HG03469 (cell line): ENCODE results near the gene CMSS1.
"Not testable (repeated sequence)": the region's sequence is repeated elsewhere in the genome, so short reads cannot be mapped to it uniquely, and the experiment has no call there.

Experiments
- ATAC-seq: cut with Tn5 transposase; IDR thresholded peaks from one replicate; pipeline ENCODE4 v1.9.1; 2021; ENCODE audit warnings: mild to moderate bottlenecking, moderate library complexity, moderate number of reproducible peaks; ENCODE audit not compliant: unreplicated experiment

CMSS1 gene

DNA sequence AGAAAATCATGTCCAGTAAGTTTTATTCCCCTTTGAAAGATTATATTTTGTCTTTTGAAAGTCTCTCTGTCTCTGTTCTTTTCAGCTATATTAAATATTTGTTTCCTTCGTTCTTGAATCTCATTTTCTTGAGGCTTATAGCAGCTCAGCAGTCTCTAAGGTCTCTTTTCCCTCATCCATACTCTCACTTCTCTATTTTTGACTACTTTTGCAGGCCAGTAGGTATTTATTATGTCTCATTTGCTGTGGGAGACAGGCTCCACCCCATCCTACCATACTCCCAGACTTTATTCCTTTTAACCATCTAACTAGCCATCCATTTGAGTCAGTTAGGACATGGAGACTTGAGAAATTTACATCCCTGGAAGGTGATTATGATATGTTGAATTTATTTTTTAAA is 225.6 kb downstream of the CMSS1 start:
- ATAC-seq, result no peak

- ATAC-seq, result peak; percentile 80
Observed at GRCh38 chr3:100044369-100044768, 226.7 kb downstream of the CMSS1 start.

DNA sequence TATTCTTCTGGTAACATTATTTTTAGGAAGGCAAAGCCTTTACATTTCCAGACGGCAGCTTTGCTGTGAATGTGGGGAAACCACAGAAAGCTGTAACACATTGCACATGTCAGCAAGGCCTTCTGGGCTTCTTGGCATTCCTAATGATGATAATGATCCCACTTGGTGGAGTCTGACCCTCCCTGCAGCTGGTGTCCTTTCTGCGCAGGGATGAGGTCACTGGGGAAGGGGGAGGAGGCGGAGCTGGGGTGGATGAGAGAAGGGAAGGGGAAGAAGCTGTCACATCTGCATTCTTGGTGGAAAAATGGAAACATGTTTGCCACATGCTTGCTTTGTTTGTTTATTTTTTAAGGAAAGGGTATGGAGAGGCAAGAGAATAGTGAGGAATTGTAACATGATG is 228.0 kb downstream of the CMSS1 start:
- no peak for ATAC-seq

DNA sequence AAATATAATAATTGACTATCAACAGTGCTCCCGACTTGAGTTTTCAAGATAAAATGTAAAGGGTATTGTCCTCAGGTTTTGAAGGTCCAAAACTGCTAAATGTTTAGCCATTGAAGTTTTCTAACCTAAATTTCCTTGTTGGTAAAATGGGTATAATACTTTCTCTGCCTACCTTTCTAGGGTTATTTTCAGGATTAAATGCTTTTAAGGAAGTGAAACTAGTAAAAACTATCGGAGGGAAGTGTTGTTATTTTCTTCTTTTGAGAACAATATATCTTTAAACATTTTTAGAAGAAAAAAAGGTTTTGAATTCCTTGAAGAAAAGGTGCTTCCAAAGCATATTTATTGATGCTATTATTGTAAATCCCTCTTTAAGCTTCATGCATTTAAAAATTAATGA is 229.3 kb downstream of the CMSS1 start:
- no peak for ATAC-seq

DNA sequence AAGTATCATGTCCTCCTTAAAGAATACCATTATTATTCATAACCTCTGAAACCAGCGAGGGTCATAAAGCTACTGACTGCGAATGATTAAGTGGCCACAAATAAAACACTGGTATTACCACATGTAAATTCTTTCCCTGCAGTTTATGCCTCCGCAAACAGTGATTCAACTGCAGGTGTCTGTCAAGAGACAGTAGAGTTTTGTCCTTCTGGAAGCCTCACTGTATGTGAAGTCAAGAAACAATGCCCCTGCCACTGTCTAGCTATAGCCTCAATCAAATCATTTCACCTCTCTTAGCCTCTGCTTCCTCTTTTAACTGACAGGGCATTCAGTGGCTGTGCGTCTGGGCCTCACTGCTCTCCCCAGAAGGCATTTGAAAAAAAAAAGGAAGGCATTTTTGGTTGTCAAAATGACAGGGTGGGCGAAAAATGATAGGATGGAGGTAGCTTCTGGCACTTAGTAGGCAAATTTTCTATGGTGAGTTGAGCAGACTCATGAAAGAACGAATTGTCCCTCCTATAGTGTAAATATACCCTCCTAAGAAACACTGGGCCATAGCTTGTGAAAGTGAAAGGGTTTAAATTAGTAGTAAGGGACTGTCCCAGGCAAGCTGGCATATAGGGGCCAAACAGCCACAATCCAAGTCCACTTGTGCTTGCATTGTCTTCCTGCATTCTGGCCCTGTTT is 229.9 kb downstream of the CMSS1 start:
- peak; percentile 52 for ATAC-seq

DNA sequence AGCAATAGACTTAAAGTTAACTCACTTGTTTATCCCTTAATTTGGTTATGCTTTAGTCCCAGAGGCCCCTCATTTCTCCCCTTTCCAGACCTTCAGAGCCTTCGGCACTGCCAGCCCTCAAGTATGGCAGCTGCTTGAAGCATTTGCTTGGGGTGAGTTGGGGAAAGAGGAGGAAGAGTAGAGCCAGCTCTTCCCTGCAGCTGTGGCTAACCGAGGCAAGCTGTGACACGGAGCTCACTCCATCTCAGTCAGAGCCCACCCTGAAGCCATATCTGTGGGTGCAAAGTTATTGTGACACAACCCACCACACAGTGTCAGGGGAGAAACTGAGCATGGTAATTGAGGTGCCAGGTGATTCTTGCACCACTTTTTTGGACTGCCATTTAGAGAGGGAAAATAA is 230.6 kb downstream of the CMSS1 start:
- no peak for ATAC-seq

GRCh38 chr3:100051513-100051912 is 233.9 kb downstream of the CMSS1 start:
- not testable (repeated sequence) for ATAC-seq

- ATAC-seq, result no peak
Observed at GRCh38 chr3:100053951-100054620, 236.4 kb downstream of the CMSS1 start.

DNA sequence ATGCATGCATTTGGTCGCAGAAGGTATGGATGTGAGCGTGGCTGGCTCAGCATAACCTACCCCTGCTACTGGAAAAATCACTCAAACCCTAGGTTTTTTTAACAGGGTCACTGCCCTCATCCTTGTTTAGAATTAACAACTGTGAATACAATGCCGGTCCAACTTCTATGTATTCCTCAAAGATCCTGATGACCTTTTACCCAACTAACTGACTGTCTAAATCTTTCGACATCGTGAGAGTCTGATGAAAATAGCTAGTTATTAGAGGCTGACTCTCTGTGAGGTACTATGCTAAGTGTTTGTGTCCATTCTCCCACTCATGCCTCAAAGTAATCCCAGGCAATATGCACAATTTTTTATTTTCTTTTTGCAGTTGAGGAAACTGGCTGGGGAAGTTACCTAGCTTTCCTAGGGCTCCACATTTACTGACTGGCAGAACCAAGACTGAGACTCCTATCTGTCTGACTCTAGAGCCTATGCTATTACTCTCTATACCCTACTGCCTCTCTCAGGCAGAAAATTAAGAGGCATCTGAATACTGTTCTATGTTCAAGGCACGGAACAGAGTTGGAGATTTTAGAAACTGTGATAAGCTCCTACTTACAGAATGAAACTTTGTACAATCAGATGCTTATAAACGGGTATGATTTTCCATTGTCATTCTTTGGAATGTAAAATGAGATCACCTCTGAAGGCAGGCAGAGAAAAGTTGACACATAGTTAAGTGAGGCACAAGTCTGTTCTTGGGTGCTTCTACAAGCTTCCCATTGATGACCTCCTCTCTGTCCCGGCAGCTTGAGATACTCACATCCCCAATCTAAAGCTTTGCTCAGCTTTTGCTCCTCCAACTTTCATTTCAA is 240.3 kb downstream of the CMSS1 start:
- ATAC-seq, result no peak

GRCh38 chr3:100059472-100059871 is 241.8 kb downstream of the CMSS1 start:
- no peak for ATAC-seq

GRCh38 chr3:100060685-100061484 is 243.2 kb downstream of the CMSS1 start:
- no peak for ATAC-seq

DNA sequence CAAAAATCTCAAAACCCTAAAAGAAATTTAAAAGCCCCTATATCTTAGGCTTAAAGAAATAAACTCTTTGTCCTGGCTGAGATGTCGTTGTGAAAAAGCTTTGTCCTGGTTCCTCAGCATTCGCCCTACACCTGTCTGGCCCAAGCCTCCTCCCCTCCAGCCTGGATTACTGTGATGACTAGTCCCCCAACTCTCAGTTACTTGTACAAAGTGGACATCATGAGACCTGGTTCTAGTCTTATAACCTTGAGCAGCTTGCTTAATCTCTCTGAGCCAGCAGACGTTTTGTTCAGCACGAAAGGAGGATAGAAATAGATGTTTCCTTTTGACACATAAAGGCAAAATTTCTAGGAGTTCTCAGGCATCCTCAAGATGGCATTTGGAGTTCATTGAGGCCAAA is 245.0 kb downstream of the CMSS1 start:
- no peak for ATAC-seq

GRCh38 chr3:100063929-100064461 is 246.3 kb downstream of the CMSS1 start:
- no peak for ATAC-seq

DNA sequence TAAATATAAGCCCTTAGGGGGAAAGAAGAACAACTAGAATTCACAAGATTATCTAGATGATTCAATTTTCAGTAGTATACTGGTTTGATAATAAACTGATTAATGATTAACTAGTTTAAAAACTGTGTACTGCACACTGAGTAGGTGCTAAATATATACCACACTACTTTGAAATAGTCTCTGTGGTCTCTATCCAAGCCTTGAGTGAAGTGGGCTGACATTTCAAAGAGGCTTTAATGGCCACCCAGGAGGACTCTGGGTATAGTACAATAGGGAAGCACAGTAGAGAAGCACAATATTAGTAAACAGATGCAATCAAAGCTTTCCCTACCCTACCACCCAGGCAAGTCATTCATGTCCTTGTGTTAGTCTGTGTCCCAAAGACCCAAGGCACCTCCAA is 249.9 kb downstream of the CMSS1 start:
- ATAC-seq, result no peak

GRCh38 chr3:100068826-100069225 is 251.2 kb downstream of the CMSS1 start:
- ATAC-seq, result peak; percentile 51

DNA sequence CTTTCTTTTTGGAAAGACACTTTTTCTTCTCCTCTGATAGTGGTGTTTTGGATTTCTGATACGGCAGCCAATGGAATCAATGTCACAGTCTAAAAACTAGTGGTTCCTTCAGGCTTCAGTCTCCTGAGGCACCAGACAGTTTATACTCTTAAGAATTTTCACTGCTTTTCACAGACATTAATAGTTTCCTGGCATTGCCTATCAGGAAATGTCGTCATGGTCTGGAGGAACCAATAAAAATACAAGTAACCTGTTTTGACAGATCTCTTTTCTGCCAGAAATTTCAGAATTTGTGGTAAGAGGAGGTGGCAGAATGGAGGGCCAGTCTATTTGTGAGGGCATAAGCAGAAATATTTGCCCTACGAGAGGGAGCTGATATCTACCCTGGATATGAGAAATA is 251.8 kb downstream of the CMSS1 start:
- no peak for ATAC-seq

DNA sequence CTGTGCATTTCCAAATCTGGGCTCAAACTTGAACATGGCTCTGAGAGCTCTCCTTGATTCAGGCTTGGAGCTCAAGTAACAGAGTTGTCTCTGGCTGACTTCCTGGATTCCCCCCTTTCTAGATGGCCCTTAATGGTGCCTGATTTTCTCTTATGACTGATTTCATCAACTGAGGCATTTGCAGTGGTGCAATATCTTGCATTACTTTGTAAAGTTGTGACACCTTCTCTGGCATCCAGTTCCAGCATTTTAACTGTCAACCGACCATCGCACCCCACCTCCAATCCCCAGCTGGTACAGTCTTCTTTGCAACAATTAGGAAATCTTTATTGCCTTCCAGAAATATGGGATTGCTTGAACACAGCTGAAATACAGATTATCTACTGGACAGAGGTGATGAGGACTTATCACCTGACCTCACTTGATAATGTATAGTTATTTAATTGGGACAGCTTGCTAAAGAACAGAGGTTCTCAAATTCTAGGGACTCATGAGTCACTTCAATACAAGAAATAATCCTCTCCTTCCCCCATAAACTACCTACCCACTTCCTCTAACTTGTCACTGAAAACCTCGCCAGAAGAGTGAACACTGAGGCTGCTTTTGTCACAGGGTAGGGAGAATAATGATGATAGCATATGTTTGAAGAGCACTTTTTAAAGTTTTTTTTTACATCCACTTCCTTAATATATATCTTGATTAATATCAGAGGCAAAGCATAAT is 254.8 kb downstream of the CMSS1 start:
- peak; percentile 61 for ATAC-seq

- no peak for ATAC-seq
Observed at GRCh38 chr3:100073049-100073713, 255.5 kb downstream of the CMSS1 start.

DNA sequence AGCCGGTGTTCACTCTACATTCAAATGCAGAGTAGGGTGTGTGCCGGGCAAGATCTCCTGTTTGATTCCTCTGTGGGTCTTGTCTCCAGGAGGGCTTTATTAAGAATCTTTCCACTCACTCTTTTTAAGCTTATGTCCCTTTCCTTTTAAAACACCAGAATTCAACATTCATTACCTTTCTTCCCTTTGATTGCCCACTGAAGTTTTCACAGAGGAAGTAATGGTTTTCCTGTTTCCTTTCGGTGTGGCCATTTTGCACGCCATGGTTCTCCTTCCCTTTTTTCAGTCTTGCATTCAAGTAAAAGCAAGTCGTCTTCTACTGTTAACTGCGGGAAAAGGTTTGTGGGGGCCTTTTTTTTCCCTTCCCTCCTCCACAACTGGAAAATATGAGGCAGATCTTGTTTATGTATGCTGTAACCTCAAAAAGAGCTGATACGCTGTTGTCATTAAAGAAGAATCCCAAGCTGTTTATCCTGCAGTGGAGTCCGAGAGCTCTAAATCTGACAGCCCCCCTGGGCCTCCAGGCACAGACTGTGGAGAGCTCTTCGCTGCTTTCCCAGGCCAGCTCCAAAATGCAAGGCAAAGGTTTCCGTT is 256.1 kb downstream of the CMSS1 start:
- ATAC-seq, result no peak
